Smooth muscle cell (in vitro differentiated cells): ENCODE results near the gene CCDC159. TPM values are rescaled to one million over a fixed set of nuclear protein-coding genes. Genes with fewer than 3 reads are reported as not detected.
A peak's percentile ranks its signal among the peaks of the same experiment; 100 is the strongest.

Experiments
- DNase-seq: peaks from one replicate; lab custom pipeline; 2025; ENCODE audit not compliant: unreplicated experiment; lab: John Stamatoyannopoulos, UW
- H2AFZ ChIP-seq: fragments of 200-600 bp; sonication (generic); 2 replicates; pipeline ENCODE4 v1.6.0; 2016; ENCODE audit warnings: antibody characterized with exemption, low read depth, mild to moderate bottlenecking
- H3F3A ChIP-seq: fragments of 200-600 bp; sonication (generic); 2 replicates; pipeline ENCODE4 v1.6.0; 2017; ENCODE audit warnings: antibody characterized with exemption, low read depth
- H3K27ac ChIP-seq: fragments of 200-600 bp; sonication (generic); 2 replicates; pipeline ENCODE4 v1.5.1; 2016; ENCODE audit warnings: low read depth, mild to moderate bottlenecking
- H3K27me3 ChIP-seq: fragments of 200-600 bp; sonication (generic); 2 replicates; pipeline ENCODE4 v1.6.1; 2016; ENCODE audit warnings: low read depth, mild to moderate bottlenecking
- H3K36me3 ChIP-seq: fragments of 200-600 bp; sonication (generic); 2 replicates; pipeline ENCODE4 v1.5.1; 2016; ENCODE audit warnings: low read depth
- H3K4me1 ChIP-seq: fragments of 200-600 bp; sonication (generic); 2 replicates; pipeline ENCODE4 v1.5.1; 2016; ENCODE audit warnings: low read depth
- H3K4me2 ChIP-seq: fragments of 200-600 bp; sonication (generic); 2 replicates; pipeline ENCODE4 v1.6.0; 2016; ENCODE audit warnings: mild to moderate bottlenecking
- H3K4me3 ChIP-seq: fragments of 200-600 bp; sonication (generic); 2 replicates; pipeline ENCODE4 v1.5.1; 2016; ENCODE audit warnings: mild to moderate bottlenecking
- H3K79me2 ChIP-seq: fragments of 200-600 bp; sonication (generic); 2 replicates; pipeline ENCODE4 v1.6.0; 2016; ENCODE audit warnings: low read depth, mild to moderate bottlenecking
- H3K9ac ChIP-seq: fragments of 200-600 bp; sonication (generic); 2 replicates; pipeline ENCODE4 v1.6.0; 2016; ENCODE audit warnings: low read depth
- H3K9me3 ChIP-seq: fragments of 200-600 bp; sonication (generic); replicated peaks from 2 replicates; pipeline ENCODE4 v1.5.1; 2016; ENCODE audit warnings: low read depth
- H4K20me1 ChIP-seq: fragments of 200-600 bp; sonication (generic); 2 replicates; pipeline ENCODE4 v1.6.0; 2016; ENCODE audit warnings: low read depth
- WGBS: methylation state at CpG from one replicate; pipeline ENCODE4 v1.1.7; 2016; ENCODE audit warnings: low lambda C conversion rate; 5-methylcytosine and 5-hydroxymethylcytosine counted together
- polyA plus RNA-seq: library from polyadenylated mRNA; unstranded; fragments of >200 nt; fragmentation: Nextera tagmentation; extraction: Ambion mirVana; gene quantifications from 2 replicates; pipeline ENCODE4 v1.2.1, GENCODE V29; 2016
- total RNA-seq: library from RNA; depleted of rRNA; stranded (reverse); fragments of >200 nt; gene quantifications from 2 replicates; pipeline ENCODE4 v1.2.3, GENCODE V29; 2014
- TF ChIP-seq, protein P1 (sequence below): fragments of 200-600 bp; sonication (generic); IDR thresholded peaks from 2 replicates; pipeline ENCODE4 v1.5.1; 2017; ENCODE audit warnings: borderline replicate concordance, mild to moderate bottlenecking, antibody characterized with exemption; ENCODE audit not compliant: insufficient read depth, poor library complexity, severe bottlenecking

Gene CCDC159
- total and polyA plus RNA-seq, 2 experiments from 2014 or later = 9.8 to 29.4 TPM

DNA sequence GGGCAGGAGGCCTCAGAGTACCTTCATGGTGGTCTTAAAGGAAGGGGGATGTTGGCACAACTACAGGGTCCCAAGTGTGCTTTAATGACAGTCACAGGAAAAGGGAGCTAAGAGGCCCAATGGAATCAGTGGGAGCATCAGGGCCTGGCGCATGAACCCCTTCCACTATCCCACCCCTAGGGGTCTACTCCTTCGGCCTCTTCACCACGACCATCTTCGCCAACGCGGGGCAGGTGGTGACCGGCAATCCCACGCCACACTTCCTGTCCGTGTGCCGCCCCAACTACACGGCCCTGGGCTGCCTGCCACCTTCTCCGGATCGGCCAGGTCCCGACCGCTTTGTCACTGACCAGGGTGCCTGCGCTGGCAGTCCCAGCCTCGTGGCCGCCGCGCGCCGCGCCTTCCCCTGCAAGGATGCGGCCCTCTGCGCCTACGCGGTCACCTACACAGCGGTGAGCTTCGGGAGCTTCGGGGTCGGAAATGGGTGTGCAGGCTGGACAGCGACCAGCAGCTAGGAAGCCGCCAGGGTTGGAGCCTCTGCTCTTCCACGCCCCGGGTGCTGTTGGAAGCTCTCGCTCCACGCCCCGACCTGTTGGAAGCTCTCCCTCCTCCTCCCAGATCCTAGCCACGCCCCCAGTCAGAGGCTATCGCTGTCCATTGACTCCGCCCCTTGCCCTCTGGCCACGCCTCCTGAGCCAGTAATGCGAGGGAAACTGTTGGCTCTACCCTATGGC is 14.9 kb downstream of the CCDC159 start:
- H3K36me3 ChIP-seq = no peaks in the 10 kb centered on the region
- no peaks in the 10 kb centered on the region for H3F3A ChIP-seq
- H4K20me1 ChIP-seq = peaks cover 47% of the 10 kb centered on the region
- no peak overlapping the region for H3K4me3 ChIP-seq
- no peak overlapping the region for H2AFZ ChIP-seq
- peaks cover 5% of the 10 kb centered on the region for H3K4me1 ChIP-seq
- no peak overlapping the region for H3K27ac ChIP-seq
- H3K4me2 ChIP-seq = peak overlapping the region; percentile 22
- TF ChIP-seq, protein P1, sequence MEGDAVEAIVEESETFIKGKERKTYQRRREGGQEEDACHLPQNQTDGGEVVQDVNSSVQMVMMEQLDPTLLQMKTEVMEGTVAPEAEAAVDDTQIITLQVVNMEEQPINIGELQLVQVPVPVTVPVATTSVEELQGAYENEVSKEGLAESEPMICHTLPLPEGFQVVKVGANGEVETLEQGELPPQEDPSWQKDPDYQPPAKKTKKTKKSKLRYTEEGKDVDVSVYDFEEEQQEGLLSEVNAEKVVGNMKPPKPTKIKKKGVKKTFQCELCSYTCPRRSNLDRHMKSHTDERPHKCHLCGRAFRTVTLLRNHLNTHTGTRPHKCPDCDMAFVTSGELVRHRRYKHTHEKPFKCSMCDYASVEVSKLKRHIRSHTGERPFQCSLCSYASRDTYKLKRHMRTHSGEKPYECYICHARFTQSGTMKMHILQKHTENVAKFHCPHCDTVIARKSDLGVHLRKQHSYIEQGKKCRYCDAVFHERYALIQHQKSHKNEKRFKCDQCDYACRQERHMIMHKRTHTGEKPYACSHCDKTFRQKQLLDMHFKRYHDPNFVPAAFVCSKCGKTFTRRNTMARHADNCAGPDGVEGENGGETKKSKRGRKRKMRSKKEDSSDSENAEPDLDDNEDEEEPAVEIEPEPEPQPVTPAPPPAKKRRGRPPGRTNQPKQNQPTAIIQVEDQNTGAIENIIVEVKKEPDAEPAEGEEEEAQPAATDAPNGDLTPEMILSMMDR = no peak
- no peaks in the 10 kb centered on the region for H3K9me3 ChIP-seq
- DNase-seq = no peak
- WGBS = 31% methylated on average over 43 of the region's 43 CpGs
- H3K9ac ChIP-seq = no peak overlapping the region
- no peaks in the 10 kb centered on the region for H3K27me3 ChIP-seq
- H3K79me2 ChIP-seq = no peaks in the 10 kb centered on the region

DNA sequence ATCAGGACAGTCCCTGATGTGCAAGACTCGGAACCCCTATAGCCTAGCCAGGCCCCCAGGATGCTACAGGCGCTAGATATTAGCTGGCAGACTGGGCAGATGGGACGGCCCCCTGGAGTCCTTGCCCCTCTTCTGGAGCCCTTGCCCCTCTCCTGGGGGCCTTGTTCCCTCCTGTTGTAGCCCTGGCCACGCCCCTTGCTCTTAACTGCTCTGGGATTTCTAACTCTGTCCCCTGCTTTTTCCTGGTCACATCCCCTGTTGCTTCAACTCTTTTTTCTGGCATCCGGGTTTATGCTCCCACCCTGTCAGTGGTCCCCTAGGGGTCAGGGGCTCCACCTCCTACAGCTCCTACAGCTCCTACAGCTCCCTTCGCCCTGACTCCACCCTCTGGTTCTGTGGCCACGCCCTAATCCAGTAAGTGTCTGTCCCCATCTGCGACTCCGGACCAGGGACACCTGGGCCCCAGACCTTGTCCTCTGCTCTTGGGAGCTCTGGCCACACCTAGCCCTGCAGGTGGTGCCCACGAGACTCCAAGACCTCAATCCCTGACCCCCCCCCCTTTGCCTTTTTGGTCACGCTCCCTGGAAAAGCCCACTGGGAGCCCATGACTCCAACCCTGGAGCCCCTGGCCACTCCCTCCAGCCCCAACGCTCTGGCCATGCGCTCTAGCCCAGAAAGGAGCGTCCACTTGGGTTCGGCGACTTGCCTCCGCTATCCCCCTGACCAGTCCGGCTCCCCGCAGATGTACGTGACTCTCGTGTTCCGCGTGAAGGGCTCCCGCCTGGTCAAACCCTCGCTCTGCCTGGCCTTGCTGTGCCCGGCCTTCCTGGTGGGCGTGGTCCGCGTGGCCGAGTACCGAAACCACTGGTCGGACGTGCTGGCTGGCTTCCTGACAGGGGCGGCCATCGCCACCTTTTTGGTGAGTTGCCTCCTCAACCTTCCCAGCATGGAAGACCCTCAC is 15.7 kb downstream of the CCDC159 start:
- peaks cover 39% of the 10 kb centered on the region for H4K20me1 ChIP-seq
- no peak overlapping the region for H2AFZ ChIP-seq
- H3K4me2 ChIP-seq = no peak overlapping the region
- TF ChIP-seq, protein P1 = no peak
- H3K9ac ChIP-seq = no peak overlapping the region
- H3F3A ChIP-seq = no peaks in the 10 kb centered on the region
- H3K4me3 ChIP-seq = no peak overlapping the region
- H3K79me2 ChIP-seq = no peaks in the 10 kb centered on the region
- H3K9me3 ChIP-seq = no peaks in the 10 kb centered on the region
- no peaks in the 10 kb centered on the region for H3K27me3 ChIP-seq
- WGBS = 57% methylated on average over 35 of the region's 35 CpGs
- no peaks in the 10 kb centered on the region for H3K36me3 ChIP-seq
- no peak overlapping the region for H3K27ac ChIP-seq
- no peak for DNase-seq
- H3K4me1 ChIP-seq = peaks cover 5% of the 10 kb centered on the region

DNA sequence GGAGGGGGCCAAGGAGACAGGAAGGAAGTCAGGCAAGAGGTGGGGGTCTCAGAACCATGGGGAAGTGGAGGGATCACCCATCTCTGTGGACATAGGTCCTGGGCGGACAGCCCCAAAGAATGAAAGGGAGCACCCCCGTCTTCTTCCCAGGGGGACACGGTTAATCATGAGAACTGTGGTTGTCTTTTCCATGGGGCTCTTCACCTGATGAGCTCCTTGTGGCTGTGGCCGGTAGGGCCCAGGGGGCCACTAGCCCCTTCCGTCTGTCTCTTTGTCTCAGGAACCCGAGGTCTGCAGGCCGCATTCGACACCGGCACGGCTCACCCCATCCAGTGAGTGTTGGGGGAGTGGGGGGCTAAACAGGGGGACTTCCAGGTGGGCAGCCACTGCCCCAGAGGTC is 17.6 kb downstream of the CCDC159 start:
- peaks cover 34% of the 10 kb centered on the region for H4K20me1 ChIP-seq
- WGBS = 93% methylated on average over 10 of the region's 10 CpGs

More for the DNA sequence above, 17.6 kb downstream of the CCDC159 start:
- Histone ChIP-seq H3K4me2 (no peak overlapping the region), H3K9me3 (no peaks in the 10 kb centered on the region), H2AFZ (no peak overlapping the region), H3F3A (no peaks in the 10 kb centered on the region), H3K9ac (no peak overlapping the region), H3K36me3 (no peaks in the 10 kb centered on the region), H3K4me3 (no peak overlapping the region), H3K79me2 (no peaks in the 10 kb centered on the region), H3K27me3 (no peaks in the 10 kb centered on the region), H3K4me1 (peaks cover 5% of the 10 kb centered on the region), H3K27ac (no peak overlapping the region)
- no peak for DNase-seq
- TF ChIP-seq, protein P1 = no peak
